DMS53 treated with DMSO at 0.1 percent for 48 hours (cell line): ENCODE results near the gene ZNF576.
"Not testable (repeated sequence)": the region's sequence is repeated elsewhere in the genome, so short reads cannot be mapped to it uniquely, and the experiment has no call there.

Experiments used
- DNase-seq: peaks from one replicate; lab custom pipeline; 2025; ENCODE audit not compliant: unreplicated experiment; lab: John Stamatoyannopoulos, UW

The ZNF576 gene, protein sequence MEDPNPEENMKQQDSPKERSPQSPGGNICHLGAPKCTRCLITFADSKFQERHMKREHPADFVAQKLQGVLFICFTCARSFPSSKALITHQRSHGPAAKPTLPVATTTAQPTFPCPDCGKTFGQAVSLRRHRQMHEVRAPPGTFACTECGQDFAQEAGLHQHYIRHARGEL

DNA sequence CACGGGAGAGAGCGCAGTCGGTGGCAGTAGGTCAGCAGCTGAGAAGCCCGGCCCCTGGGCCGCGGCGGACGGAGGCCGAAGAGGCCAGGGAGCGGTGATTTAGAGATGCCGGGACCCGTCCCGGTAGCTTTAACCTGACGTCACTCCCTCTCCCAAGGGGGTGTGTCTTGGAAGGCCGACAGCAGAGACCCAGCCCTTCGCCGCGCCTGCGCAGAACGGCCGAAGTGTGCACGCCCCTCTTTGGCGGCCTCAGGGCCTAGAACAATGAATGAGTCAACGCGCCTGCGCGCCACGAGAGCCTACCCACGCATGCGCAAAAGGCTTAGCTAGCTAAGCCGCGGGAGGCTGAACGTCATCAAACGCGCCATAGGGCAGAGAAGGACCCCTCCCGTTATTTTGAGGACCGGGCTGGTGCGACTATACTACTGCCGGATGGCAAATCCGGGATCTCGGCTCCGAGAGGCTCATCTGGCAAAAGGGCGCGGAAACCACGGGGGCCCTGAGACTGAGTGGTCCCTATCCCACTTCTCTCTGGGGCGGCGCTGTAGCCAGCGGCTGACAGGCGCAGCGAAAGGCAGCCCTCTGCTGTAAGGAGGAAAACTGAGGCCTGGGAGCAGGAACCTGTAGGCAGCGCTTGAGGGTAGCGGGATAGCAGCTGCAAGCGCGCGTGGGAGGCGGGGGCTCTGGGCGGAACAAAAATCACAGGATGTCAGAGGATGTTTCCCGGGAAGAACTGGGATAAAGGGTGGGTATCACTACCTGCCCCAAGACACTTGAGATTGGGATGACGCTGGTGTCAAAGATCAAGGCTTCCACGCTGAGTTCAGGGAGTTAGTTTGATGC is at the start of gene ZNF576, which contains the start of gene IRGQ:
TSS of gene ZNF576 (plus strand) at position 597 of the 843 bp plus-strand sequence. CDS start 514 bp downstream, outside the sequence.
TSS of gene IRGQ (minus strand) at position 136 of the 843 bp plus-strand sequence. CDS start 796 bp downstream, outside the sequence.
- peak; percentile 99 for DNase-seq

- not testable (repeated sequence) for DNase-seq
Observed at GRCh38 chr19:43547926-43548325, 48.5 kb upstream of the ZNF576 start.

GRCh38 chr19:43548706-43549105 is 47.7 kb upstream of the ZNF576 start:
- no peak for DNase-seq

- no peak for DNase-seq
Observed at GRCh38 chr19:43551399-43552197, 44.8 kb upstream of the ZNF576 start.

GRCh38 chr19:43552198-43552450 is 44.3 kb upstream of the ZNF576 start:
- no peak for DNase-seq

DNA sequence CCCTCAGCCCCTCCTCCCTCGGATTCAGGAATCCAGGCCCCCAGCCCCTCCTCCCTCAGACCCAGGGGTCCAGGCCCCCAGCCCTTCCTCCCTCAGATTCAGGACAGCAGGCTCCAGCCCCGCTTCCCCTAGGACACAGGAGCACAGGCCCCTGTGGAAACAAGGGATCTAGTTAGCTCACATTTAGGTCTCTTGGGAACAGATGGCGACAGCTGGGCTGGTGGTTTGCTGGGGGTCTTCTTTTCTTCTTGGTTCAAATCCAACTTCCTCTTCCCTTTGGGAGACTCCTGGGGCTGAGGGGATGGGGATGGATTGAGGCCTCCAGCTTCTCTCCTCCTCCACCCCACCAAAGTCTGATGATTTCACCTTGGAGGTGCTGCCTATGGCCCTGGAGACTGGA is 43.8 kb upstream of the ZNF576 start:
- no peak for DNase-seq

DNA sequence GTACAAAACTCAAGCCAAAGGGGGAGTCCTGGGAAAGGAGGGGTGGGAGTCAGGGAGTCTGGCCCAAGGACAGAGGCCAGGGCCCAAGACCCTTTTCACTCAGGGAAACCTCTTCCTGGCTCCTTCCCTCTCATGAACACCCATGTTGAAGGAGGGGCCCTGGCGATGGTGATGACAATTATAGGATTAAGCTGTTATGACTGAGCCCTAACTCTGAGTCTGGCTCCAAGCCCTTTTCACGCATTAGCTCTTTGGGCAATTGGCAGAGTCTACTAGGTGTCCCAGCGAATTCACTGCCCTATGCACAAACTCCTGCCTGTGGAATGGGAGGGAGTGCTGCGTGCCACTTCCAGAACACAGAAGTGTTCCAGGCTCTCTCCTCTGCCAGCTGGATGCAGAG is 42.7 kb upstream of the ZNF576 start:
- DNase-seq: no peak

- DNase-seq: no peak
Observed at GRCh38 chr19:43554317-43554895, 42.0 kb upstream of the ZNF576 start.

DNA sequence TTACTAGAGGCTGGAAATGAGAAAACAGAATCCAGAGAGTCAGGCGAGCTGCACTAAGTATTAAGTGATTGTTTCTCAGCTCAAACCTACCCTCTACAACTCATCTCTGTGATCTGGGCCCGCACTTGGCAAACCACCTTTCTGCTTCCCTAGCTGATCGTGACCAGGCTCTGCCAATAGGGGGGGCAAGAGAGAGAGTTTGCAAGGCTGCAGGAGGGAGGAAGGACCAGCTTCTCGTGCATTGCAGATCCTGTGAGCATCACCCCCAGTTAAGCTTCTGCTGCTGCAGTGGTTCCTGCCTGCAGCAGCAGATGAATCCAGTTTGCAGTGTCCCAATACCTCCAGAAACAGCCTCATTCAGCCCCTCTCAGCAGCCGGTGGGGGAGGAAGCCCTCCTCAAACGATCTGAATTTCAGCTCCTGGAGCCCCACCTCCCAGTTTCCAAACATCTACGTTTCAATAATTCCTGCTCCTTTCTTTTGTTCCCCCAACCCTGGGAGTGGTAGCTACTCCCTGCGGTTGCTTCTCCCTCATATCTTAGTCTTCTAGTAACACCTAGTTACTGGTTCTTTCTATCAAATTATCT is 41.1 kb upstream of the ZNF576 start:
- peak; percentile 49 for DNase-seq

- DNase-seq: no peak
Observed at GRCh38 chr19:43560687-43561086, 35.7 kb upstream of the ZNF576 start.

- DNase-seq: no peak
Observed at GRCh38 chr19:43561139-43561970, 35.0 kb upstream of the ZNF576 start.

- DNase-seq: no peak
Observed at GRCh38 chr19:43562226-43562697, 34.1 kb upstream of the ZNF576 start.

- DNase-seq: no peak
Observed at GRCh38 chr19:43562698-43563241, 33.6 kb upstream of the ZNF576 start.

GRCh38 chr19:43563816-43564457 is 32.5 kb upstream of the ZNF576 start:
- no peak for DNase-seq

DNA sequence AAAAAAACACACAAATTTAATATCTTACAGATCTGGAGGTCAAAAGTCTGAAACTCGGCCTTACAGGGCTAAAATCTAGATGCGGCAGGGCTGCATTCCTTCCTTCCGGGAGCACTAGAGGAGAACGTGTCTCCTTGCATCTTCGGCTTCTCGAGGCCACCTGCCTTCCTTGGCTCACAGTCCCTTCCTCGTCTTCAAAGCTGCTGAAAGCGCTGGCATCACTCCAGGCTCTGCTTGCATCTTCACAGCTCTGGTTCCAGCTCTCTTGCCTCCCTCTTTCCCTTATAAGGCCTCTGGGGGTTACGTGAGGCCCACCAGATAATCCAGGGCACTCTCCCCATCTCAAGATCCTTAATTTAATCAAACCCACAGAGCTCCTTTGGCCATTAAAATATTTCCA is 31.6 kb upstream of the ZNF576 start:
- DNase-seq: no peak

GRCh38 chr19:43569657-43570056 is 26.7 kb upstream of the ZNF576 start:
- DNase-seq: no peak

DNA sequence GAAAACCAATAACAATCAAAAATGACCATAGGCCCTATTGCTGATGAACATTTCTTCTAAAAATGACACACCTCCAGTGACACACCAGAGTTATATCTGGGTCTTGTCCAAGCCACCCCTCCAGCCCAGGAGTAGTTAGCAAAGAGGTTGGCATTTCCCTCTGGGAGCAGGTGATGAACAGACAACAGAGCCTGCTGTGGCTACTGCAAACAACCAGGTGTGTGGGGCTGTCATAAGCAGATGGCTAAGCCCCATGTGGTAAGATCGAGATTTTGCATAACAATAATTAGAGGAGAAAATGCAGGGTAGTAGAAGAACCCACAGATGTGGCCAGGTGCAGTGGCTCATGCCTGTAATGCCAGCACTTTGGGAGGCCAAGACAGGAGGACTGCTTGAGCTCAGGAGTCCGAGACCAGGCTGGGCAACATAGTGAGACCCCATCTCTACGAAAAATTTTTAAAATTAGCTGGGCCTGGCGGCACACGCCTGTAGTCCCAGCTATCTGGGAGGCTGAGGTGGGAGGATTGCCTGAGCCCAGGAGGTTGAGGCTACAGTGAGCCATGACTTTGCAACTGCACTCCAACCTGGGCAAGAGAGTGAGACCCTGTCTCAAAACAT is 26.1 kb upstream of the ZNF576 start:
- DNase-seq: peak; percentile 30

GRCh38 chr19:43572171-43572588 is 24.2 kb upstream of the ZNF576 start:
- peak; percentile 97 for DNase-seq
